DOHH2 (cell line): ENCODE data around the gene PPIL1.

Experiments
- CTCF ChIP-seq: fragments of 200-600 bp; sonication (generic); IDR thresholded peaks from one replicate; pipeline ENCODE4 v1.5.1; 2014; ENCODE audit warnings: antibody characterized with exemption, mild to moderate bottlenecking, low read depth, low read length; ENCODE audit not compliant: poor library complexity, severe bottlenecking
- EZH2phosphoT487 ChIP-seq: fragments of 200-600 bp; sonication (generic); IDR thresholded peaks from 2 replicates; pipeline ENCODE4 v1.6.1; 2017; ENCODE audit warnings: borderline replicate concordance, mild to moderate bottlenecking, antibody characterized with exemption, low read length, moderate library complexity, mixed read lengths

GRCh38 chr6:36863670-36864540, 10.7 kb downstream of the PPIL1 start:
- TF ChIP-seq CTCF (no peak), EZH2phosphoT487 (no peak)
